Kidney (tissue), 14 donors: Measurements from ENCODE around the gene GJA10. TPM values are rescaled to one million over a fixed set of nuclear protein-coding genes. Genes with fewer than 3 reads are reported as not detected.

Experiments used
- DNase-seq, 5 donors: peaks; one replicate each; pipeline ENCODE4 v3.0.0-alpha.2; 2013 to 2020
- FAIRE-seq: peaks from 2 replicates; lab custom pipeline; 2012; peaks lifted over from hg19 to GRCh38; lab: Jason Lieb, UNC
- H3K27ac ChIP-seq, 2 donors: one replicate each; pipeline ENCODE4 v1.7.0; 2013; ENCODE audit warnings: low read depth in 2 of 2, low read length in 2 of 2, inconsistent platforms in 1 of 2
- H3K27me3 ChIP-seq: one replicate; pipeline ENCODE4 v1.7.1; 2013; ENCODE audit warnings: low read length, inconsistent platforms; ENCODE audit not compliant: control insufficient read depth, insufficient read depth
- H3K36me3 ChIP-seq, 3 donors: one replicate each; pipeline versions ENCODE4 v1.7.0 to v1.7.1; 2013; ENCODE audit warnings: low read length in 3 of 3, control low read depth in 1 of 3, inconsistent platforms in 1 of 3; ENCODE audit not compliant: insufficient read depth in 3 of 3, control insufficient read depth in 2 of 3
- H3K4me1 ChIP-seq, 3 donors: one replicate each; pipeline versions ENCODE4 v1.7.0 to v1.7.1; 2013; ENCODE audit warnings: low read length in 3 of 3, inconsistent platforms in 1 of 3, low read depth in 1 of 3; ENCODE audit not compliant: control insufficient read depth in 2 of 3, insufficient read depth in 2 of 3
- H3K4me3 ChIP-seq, 3 donors: one replicate each; pipeline versions ENCODE4 v1.7.0 to v1.8.1; 2013; ENCODE audit warnings: low read length in 3 of 3, control low read depth in 1 of 3, inconsistent platforms in 1 of 3
- H3K9ac ChIP-seq, 3 donors: one replicate each; pipeline versions ENCODE4 v1.7.0 to v1.7.1; 2013; ENCODE audit warnings: low read length in 3 of 3, control low read depth in 1 of 3, inconsistent platforms in 1 of 3
- H3K9me3 ChIP-seq, 3 donors: one replicate each; pipeline versions ENCODE4 v1.7.0 to v1.7.1; 2013; ENCODE audit warnings: low read length in 3 of 3, control low read depth in 1 of 3, inconsistent platforms in 1 of 3; ENCODE audit not compliant: control insufficient read depth in 2 of 3, insufficient read depth in 1 of 3
- intact Hi-C: fragments of 100-400 bp; cut with DNase I; formaldehyde crosslinking; loops from one replicate; pipeline ENCODE4 v1.11.1; 2022
- polyA plus RNA-seq: library from polyadenylated mRNA; stranded (reverse); fragments of 350-450 nt; fragmentation: Illumina TruSeq; extraction: RNeasy Lipid Tissue Mini Kit (QIAGEN cat#74804); gene quantifications from one replicate; pipeline ENCODE4 v1.2.3, GENCODE V29; 2014; ENCODE audit warnings: low read depth, low replicate concordance; ENCODE audit not compliant: insufficient read depth
- total RNA-seq: library from RNA; stranded (reverse); fragmentation: NEBNext Ultra II Directional; extraction: Animal tissue kit (Norgen Biotek cat#: 25700); gene quantifications from one replicate; pipeline ENCODE4 v1.2.1, GENCODE V29; 2021
- TF ChIP-seq, protein P1 (sequence below): IDR thresholded peaks from 3 replicates; pipeline ENCODE4 v1.5.1; 2012; ENCODE audit warnings: mild to moderate bottlenecking, moderate library complexity, borderline replicate concordance; ENCODE audit not compliant: insufficient read depth; ENCODE audit errors: extremely low read depth
- donor health status: control.
- donor health status: control.
- donor health status: control.
- donor health status: control.
- donor health status: control.
- donor health status: DM: yes; HTN: yes; CAD: no.
- donor health status: Normal renal cell carcinoma (clear cell type).

The GJA10 gene
- total and polyA plus RNA-seq, 2 donors from 2014 or later: not detected

DNA sequence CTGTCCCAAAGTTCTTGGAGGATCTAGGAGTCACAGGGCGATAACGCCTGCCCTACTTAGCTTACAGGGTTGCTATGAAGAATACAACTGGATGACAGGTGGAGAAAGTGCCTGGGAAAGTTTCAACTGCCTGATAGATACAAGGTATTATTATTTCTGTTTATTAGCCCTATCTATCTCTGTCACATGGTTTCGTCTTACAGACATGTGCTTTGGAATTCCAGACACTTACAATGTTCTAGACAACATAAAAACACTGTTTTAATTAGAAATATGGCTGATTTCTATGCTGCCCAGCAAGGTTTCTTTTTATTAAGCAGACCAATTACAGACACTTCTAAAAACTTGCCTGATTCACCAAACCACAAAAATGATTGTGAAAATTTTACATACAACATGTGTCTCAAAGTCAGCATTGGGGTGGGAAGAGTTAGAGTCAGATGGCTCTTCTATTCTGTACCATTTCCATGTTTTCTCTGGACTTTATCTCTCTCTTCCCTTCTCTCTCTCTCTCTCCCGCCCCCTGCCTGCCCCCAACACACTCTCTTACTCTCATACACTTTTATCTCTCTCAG lies 50.0 kb downstream of the GJA10 start:
- Histone ChIP-seq H3K4me1 (no peaks in the 10 kb centered on the region), H3K36me3 (no peaks in the 10 kb centered on the region), H3K9me3 (no peaks in the 10 kb centered on the region), H3K27ac (no peak overlapping the region), H3K27me3 (no peaks in the 10 kb centered on the region), H3K4me3 (no peak overlapping the region), H3K9ac (no peak overlapping the region)
- intact Hi-C loops: loop anchor here (10.0 kb wide), 1 partner anchor 531 kb away; no protein-coding TSS in a partner anchor
- FAIRE-seq (no peak), DNase-seq (no peak)
- TF ChIP-seq, protein P1, sequence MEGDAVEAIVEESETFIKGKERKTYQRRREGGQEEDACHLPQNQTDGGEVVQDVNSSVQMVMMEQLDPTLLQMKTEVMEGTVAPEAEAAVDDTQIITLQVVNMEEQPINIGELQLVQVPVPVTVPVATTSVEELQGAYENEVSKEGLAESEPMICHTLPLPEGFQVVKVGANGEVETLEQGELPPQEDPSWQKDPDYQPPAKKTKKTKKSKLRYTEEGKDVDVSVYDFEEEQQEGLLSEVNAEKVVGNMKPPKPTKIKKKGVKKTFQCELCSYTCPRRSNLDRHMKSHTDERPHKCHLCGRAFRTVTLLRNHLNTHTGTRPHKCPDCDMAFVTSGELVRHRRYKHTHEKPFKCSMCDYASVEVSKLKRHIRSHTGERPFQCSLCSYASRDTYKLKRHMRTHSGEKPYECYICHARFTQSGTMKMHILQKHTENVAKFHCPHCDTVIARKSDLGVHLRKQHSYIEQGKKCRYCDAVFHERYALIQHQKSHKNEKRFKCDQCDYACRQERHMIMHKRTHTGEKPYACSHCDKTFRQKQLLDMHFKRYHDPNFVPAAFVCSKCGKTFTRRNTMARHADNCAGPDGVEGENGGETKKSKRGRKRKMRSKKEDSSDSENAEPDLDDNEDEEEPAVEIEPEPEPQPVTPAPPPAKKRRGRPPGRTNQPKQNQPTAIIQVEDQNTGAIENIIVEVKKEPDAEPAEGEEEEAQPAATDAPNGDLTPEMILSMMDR: no peak

DNA sequence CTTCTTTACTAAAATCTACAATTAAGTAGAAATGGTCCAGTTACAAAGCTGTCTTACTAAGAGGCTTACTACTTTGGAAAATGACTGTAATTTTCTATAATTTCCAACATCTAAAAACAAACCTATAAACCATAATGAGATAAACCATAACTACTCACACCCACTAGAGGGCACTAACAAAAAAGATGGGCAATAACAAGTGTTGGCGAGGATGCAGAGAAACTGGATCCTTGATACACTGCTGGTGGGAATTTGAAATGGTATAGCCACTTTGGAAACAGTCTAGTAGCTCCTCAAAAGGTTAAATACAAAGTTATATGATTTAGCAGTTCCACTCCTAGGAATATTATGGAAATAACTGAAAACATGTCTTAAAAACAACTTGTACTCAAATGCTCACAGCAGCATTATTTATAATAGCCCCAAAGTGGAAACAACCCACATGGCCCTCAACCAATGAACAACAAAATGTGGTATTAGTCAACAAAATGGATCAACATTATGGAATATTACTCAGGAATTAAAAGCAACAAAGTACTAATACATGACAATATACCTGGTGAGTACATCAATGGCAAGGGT lies 50.6 kb downstream of the GJA10 start:
- Histone ChIP-seq H3K27ac (no peak overlapping the region), H3K4me3 (no peak overlapping the region), H3K9me3 (no peaks in the 10 kb centered on the region), H3K36me3 (no peaks in the 10 kb centered on the region), H3K27me3 (no peaks in the 10 kb centered on the region), H3K9ac (no peak overlapping the region), H3K4me1 (no peaks in the 10 kb centered on the region)
- FAIRE-seq: no peak
- TF ChIP-seq, protein P1: no peak
- no peak for DNase-seq
- intact Hi-C loops: loop anchor here (10.0 kb wide), 1 partner anchor 530 kb away; no protein-coding TSS in a partner anchor

Other genes with a start within 250 kb of the GJA10 start
- gene MDN1, start 74.7 kb upstream of the GJA10 start, total RNA-seq: 34.9 TPM
- 19.4 TPM for gene MDN1, start 74.7 kb upstream of the GJA10 start, polyA plus RNA-seq
- gene CASP8AP2, start 64.6 kb upstream of the GJA10 start, total RNA-seq: 17.5 TPM
- gene CASP8AP2, start 64.6 kb upstream of the GJA10 start, polyA plus RNA-seq: 2.4 TPM